Dendritic cell treated with granulocyte-macrophage colony-stimulating factor and Interleukin-4, amounts not matched to agents 40 ng/mL and 50 ng/mL, for 4 days (primary cell): ENCODE results near the gene IFRD2.
A peak's percentile ranks its signal among the peaks of the same experiment; 100 is the strongest.
"Not testable (repeated sequence)": the region's sequence is repeated elsewhere in the genome, so short reads cannot be mapped to it uniquely, and the experiment has no call there.

Source experiments
- H3K27ac Mint-ChIP-seq: one replicate; pipeline ENCODE4 v1.8.0; 2022; ENCODE audit warnings: mild to moderate bottlenecking, mixed read lengths
- H3K27me3 Mint-ChIP-seq: one replicate; pipeline ENCODE4 v1.8.0; 2022; ENCODE audit warnings: mild to moderate bottlenecking, mixed read lengths
- H3K36me3 Mint-ChIP-seq: one replicate; pipeline ENCODE4 v1.8.0; 2022; ENCODE audit warnings: low read depth, mixed read lengths
- H3K4me1 Mint-ChIP-seq: one replicate; pipeline ENCODE4 v1.8.0; 2022; ENCODE audit warnings: low read depth, mixed read lengths
- H3K4me3 Mint-ChIP-seq: one replicate; pipeline ENCODE4 v1.8.0; 2022; ENCODE audit warnings: mild to moderate bottlenecking, moderate library complexity, mixed read lengths
- H3K9me3 Mint-ChIP-seq: one replicate; pipeline ENCODE4 v1.8.0; 2022; ENCODE audit warnings: mixed read lengths
- intact Hi-C: fragments of 100-400 bp; cut with micrococcal nuclease; formaldehyde crosslinking; loops from one replicate; pipeline ENCODE4 v1.15.0; 2022

IFRD2 gene

GRCh38 chr3:50320853-50321335 is 28.7 kb upstream of the IFRD2 start:
- Mint-ChIP-seq H3K27ac (peak overlapping the region; percentile 97), H3K9me3 (no peaks in the 10 kb centered on the region), H3K27me3 (no peaks in the 10 kb centered on the region), H3K4me1 (peaks cover 81% of the 10 kb centered on the region), H3K36me3 (peaks cover 58% of the 10 kb centered on the region), H3K4me3 (peak overlapping the region; percentile 78)
- intact Hi-C loops = loop anchor here (1.0 kb wide), 1 partner anchor 22 kb away; the partner anchor contains the start of genes HYAL3 and NAA80

- no peaks in the 10 kb centered on the region for H3K9me3 Mint-ChIP-seq
- H3K4me1 Mint-ChIP-seq = peaks cover 76% of the 10 kb centered on the region
- H3K27ac Mint-ChIP-seq = peak overlapping the region; percentile 97
Measured at GRCh38 chr3:50319894-50320625, 27.8 kb upstream of the IFRD2 start.

GRCh38 chr3:50319181-50319893 is 27.1 kb upstream of the IFRD2 start:
- intact Hi-C loops = no loop called here
- Mint-ChIP-seq H3K27ac (peak overlapping the region; percentile 79), H3K9me3 (no peaks in the 10 kb centered on the region), H3K4me3 (peak overlapping the region; percentile 78), H3K4me1 (peaks cover 74% of the 10 kb centered on the region), H3K27me3 (no peaks in the 10 kb centered on the region), H3K36me3 (peaks cover 62% of the 10 kb centered on the region)

More at GRCh38 chr3:50319894-50320625, 27.8 kb upstream of the IFRD2 start:
- H3K36me3 Mint-ChIP-seq = peaks cover 57% of the 10 kb centered on the region
- no peaks in the 10 kb centered on the region for H3K27me3 Mint-ChIP-seq
- intact Hi-C loops = no loop called here
- H3K4me3 Mint-ChIP-seq = peak overlapping the region; percentile 78

- Mint-ChIP-seq H3K9me3 (no peaks in the 10 kb centered on the region), H3K27me3 (no peaks in the 10 kb centered on the region), H3K4me3 (peak overlapping the region; percentile 78), H3K4me1 (peaks cover 74% of the 10 kb centered on the region), H3K36me3 (peaks cover 69% of the 10 kb centered on the region), H3K27ac (peak overlapping the region; percentile 79)
- intact Hi-C loops = no loop called here
Measured at GRCh38 chr3:50318615-50319014, 26.4 kb upstream of the IFRD2 start.

- Mint-ChIP-seq H3K4me3 (peak overlapping the region; percentile 78), H3K9me3 (no peaks in the 10 kb centered on the region), H3K4me1 (peaks cover 71% of the 10 kb centered on the region), H3K27ac (peak overlapping the region; percentile 79), H3K27me3 (no peaks in the 10 kb centered on the region), H3K36me3 (peaks cover 71% of the 10 kb centered on the region)
- intact Hi-C loops = no loop called here
Measured at GRCh38 chr3:50318163-50318562, 25.9 kb upstream of the IFRD2 start.

GRCh38 chr3:50317300-50317699 is 25.1 kb upstream of the IFRD2 start:
- intact Hi-C loops = no loop called here
- Mint-ChIP-seq H3K36me3 (peaks cover 71% of the 10 kb centered on the region), H3K27me3 (no peaks in the 10 kb centered on the region), H3K4me1 (peaks cover 63% of the 10 kb centered on the region), H3K9me3 (no peaks in the 10 kb centered on the region), H3K27ac (peak overlapping the region; percentile 79), H3K4me3 (no peak overlapping the region)

- Mint-ChIP-seq H3K27ac (no peak overlapping the region), H3K36me3 (peaks cover 71% of the 10 kb centered on the region), H3K27me3 (no peaks in the 10 kb centered on the region), H3K9me3 (no peaks in the 10 kb centered on the region), H3K4me3 (no peak overlapping the region), H3K4me1 (peaks cover 60% of the 10 kb centered on the region)
- intact Hi-C loops = no loop called here
Measured at GRCh38 chr3:50316657-50317242, 24.5 kb upstream of the IFRD2 start.

GRCh38 chr3:50314816-50315215 is 22.6 kb upstream of the IFRD2 start:
- intact Hi-C loops = no loop called here
- Mint-ChIP-seq H3K27ac (no peak overlapping the region), H3K36me3 (peaks cover 64% of the 10 kb centered on the region), H3K4me1 (peaks cover 51% of the 10 kb centered on the region), H3K27me3 (no peaks in the 10 kb centered on the region), H3K4me3 (no peak overlapping the region), H3K9me3 (no peaks in the 10 kb centered on the region)

- Mint-ChIP-seq H3K27ac (no peak overlapping the region), H3K36me3 (peaks cover 64% of the 10 kb centered on the region), H3K27me3 (no peaks in the 10 kb centered on the region), H3K4me1 (peaks cover 46% of the 10 kb centered on the region), H3K9me3 (no peaks in the 10 kb centered on the region), H3K4me3 (no peak overlapping the region)
- intact Hi-C loops = no loop called here
Measured at GRCh38 chr3:50314342-50314741, 22.1 kb upstream of the IFRD2 start.

- H3K27me3 Mint-ChIP-seq, H3K9me3 Mint-ChIP-seq, H3K4me3 Mint-ChIP-seq, H3K27ac Mint-ChIP-seq, intact Hi-C loops: not testable (repeated sequence)
- Mint-ChIP-seq H3K36me3 (peaks cover 42% of the 10 kb centered on the region), H3K4me1 (peaks cover 27% of the 10 kb centered on the region)
Measured at GRCh38 chr3:50312041-50312440, 19.8 kb upstream of the IFRD2 start.

- Mint-ChIP-seq H3K36me3 (peaks cover 2% of the 10 kb centered on the region), H3K4me1 (peaks cover 30% of the 10 kb centered on the region), H3K27ac (no peak overlapping the region), H3K4me3 (no peak overlapping the region), H3K9me3 (no peaks in the 10 kb centered on the region), H3K27me3 (no peaks in the 10 kb centered on the region)
- intact Hi-C loops = no loop called here
Measured at GRCh38 chr3:50304601-50305000, 12.4 kb upstream of the IFRD2 start.

GRCh38 chr3:50303013-50303815 is 11.0 kb upstream of the IFRD2 start, which contains the start of gene HYAL1:
HYAL1 (minus strand) TSS chr3:50303574; CDS start chr3:50302956, 618 bp downstream.
- Mint-ChIP-seq H3K4me1 (peaks cover 32% of the 10 kb centered on the region), H3K36me3 (peaks cover 7% of the 10 kb centered on the region), H3K4me3 (no peak within 1 kb of the TSS), H3K27me3 (no peaks in the 10 kb centered on the region), H3K9me3 (no peaks in the 10 kb centered on the region), H3K27ac (peak within 1 kb of the TSS; percentile 62)
- intact Hi-C loops = no loop called here
